Stimulated activated CD8-positive, alpha-beta memory T cell treated with anti-CD3 and anti-CD28 coated beads, Interleukin-4, amount 100 ng/mL, for 24 hours (primary cell): Measurements from ENCODE around the gene ZNF143.
A peak's percentile ranks its signal among the peaks of the same experiment; 100 is the strongest.
"Not testable (repeated sequence)": the region's sequence is repeated elsewhere in the genome, so short reads cannot be mapped to it uniquely, and the experiment has no call there.

Source experiments
- DNase-seq: peaks from one replicate; pipeline ENCODE4 v3.0.0-alpha.2; 2020; ENCODE audit warnings: low read depth

ZNF143 gene

GRCh38 chr11:9460322-9461062 is at the start of gene ZNF143:
TSS of gene ZNF143 (plus strand) at chr11:9461012. CDS start at chr11:9471309, 10,297 bp downstream.
- peak; percentile 99 for DNase-seq

- no peak for DNase-seq
Measured at GRCh38 chr11:9428706-9429105, 32.1 kb upstream of the ZNF143 start.

- DNase-seq: no peak
Measured at GRCh38 chr11:9438611-9439010, 22.2 kb upstream of the ZNF143 start.

GRCh38 chr11:9446230-9446629 is 14.6 kb upstream of the ZNF143 start:
- DNase-seq: no peak

GRCh38 chr11:9448576-9449352 is 12.0 kb upstream of the ZNF143 start:
- no peak for DNase-seq

- not testable (repeated sequence) for DNase-seq
Measured at GRCh38 chr11:9452023-9452422, 8.8 kb upstream of the ZNF143 start.

- DNase-seq: no peak
Measured at GRCh38 chr11:9455722-9456121, 5.1 kb upstream of the ZNF143 start.

- DNase-seq: peak; percentile 9
Measured at GRCh38 chr11:9459667-9460321, 1.0 kb upstream of the ZNF143 start.

GRCh38 chr11:9461063-9461759 is 399 bp downstream of the ZNF143 start:
- peak; percentile 70 for DNase-seq

- no peak for DNase-seq
Measured at GRCh38 chr11:9461760-9462134, 935 bp downstream of the ZNF143 start.

GRCh38 chr11:9462172-9462799 is 1.5 kb downstream of the ZNF143 start:
- DNase-seq: no peak

GRCh38 chr11:9462806-9463537 is 2.2 kb downstream of the ZNF143 start:
- DNase-seq: no peak

GRCh38 chr11:9470765-9471164 is 10.0 kb downstream of the ZNF143 start:
- no peak for DNase-seq

GRCh38 chr11:9473408-9473807 is 12.6 kb downstream of the ZNF143 start:
- DNase-seq: no peak

GRCh38 chr11:9479899-9480298 is 19.1 kb downstream of the ZNF143 start:
- DNase-seq: no peak

- no peak for DNase-seq
Measured at GRCh38 chr11:9489080-9489765, 28.4 kb downstream of the ZNF143 start.

GRCh38 chr11:9490376-9490775 is 29.6 kb downstream of the ZNF143 start:
- DNase-seq: no peak

- no peak for DNase-seq
Measured at GRCh38 chr11:9493492-9493891, 32.7 kb downstream of the ZNF143 start.

- DNase-seq: no peak
Measured at GRCh38 chr11:9494316-9494715, 33.5 kb downstream of the ZNF143 start.

GRCh38 chr11:9495803-9496514 is 35.1 kb downstream of the ZNF143 start:
- DNase-seq: no peak
